ENCODE data around the gene ZNF433. TPM values are rescaled to one million over a fixed set of nuclear protein-coding genes. Genes with fewer than 3 reads are reported as not detected.

ZNF433 gene
- total and polyA plus RNA-seq, 10 of the 15 experiments (the other 5 are each of a cell fraction or from before 2014, with no cell fraction given): 0.79 to 2.9 (median 1.7) TPM

GRCh38 chr19:11964858-11965645 lies 70.4 kb downstream of the ZNF433 start, which contains the start of gene ZNF763 (continued):
- TF ChIP-seq BCL3 (IDR thresholded peaks at IDR 0.05; ENCODE audit: borderline replicate concordance, insufficient read depth, low read depth, low read length, poor library complexity, severe bottlenecking): no peak
- no peak for TF ChIP-seq BMI1 (IDR thresholded peaks at IDR 0.05; ENCODE audit: borderline replicate concordance)
- peak; percentile 90 to 92 for TF ChIP-seq BHLHE40 (IDR thresholded peaks at IDR 0.05; ENCODE audit: borderline replicate concordance in 1 of 2, low read depth in 2 of 2, low read length in 1 of 2)
- no peak for TF ChIP-seq SMAD1 (IDR thresholded peaks at IDR 0.05; ENCODE audit: low read depth, partially characterized antibody)
- TF ChIP-seq, protein P1, sequence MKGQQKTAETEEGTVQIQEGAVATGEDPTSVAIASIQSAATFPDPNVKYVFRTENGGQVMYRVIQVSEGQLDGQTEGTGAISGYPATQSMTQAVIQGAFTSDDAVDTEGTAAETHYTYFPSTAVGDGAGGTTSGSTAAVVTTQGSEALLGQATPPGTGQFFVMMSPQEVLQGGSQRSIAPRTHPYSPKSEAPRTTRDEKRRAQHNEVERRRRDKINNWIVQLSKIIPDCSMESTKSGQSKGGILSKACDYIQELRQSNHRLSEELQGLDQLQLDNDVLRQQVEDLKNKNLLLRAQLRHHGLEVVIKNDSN (IDR thresholded peaks at IDR 0.05; ENCODE audit: borderline replicate concordance, extremely low read length, insufficient read depth, low read depth, low read length): no peak
- no peak for TF ChIP-seq FOXK2 (IDR thresholded peaks at IDR 0.05)
- TF ChIP-seq SUZ12 (IDR thresholded peaks at IDR 0.05; ENCODE audit: unreplicated experiment): no peak
- TF ChIP-seq ZNF24 (IDR thresholded peaks at IDR 0.05): no peak
- TF ChIP-seq NFYB (IDR thresholded peaks at IDR 0.05; ENCODE audit: insufficient read depth, low read depth, low read length): peak; percentile 95
- peak; percentile 87 for TF ChIP-seq NR2F1 (conservative IDR thresholded peaks at IDR 0.05)
- TF ChIP-seq RFX5 (IDR thresholded peaks at IDR 0.05; ENCODE audit: low read depth, low read length): no peak
- TF ChIP-seq, protein P2, sequence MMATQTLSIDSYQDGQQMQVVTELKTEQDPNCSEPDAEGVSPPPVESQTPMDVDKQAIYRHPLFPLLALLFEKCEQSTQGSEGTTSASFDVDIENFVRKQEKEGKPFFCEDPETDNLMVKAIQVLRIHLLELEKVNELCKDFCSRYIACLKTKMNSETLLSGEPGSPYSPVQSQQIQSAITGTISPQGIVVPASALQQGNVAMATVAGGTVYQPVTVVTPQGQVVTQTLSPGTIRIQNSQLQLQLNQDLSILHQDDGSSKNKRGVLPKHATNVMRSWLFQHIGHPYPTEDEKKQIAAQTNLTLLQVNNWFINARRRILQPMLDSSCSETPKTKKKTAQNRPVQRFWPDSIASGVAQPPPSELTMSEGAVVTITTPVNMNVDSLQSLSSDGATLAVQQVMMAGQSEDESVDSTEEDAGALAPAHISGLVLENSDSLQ (IDR thresholded peaks at IDR 0.05): peak; percentile 99
- TF ChIP-seq NRF1 (conservative IDR thresholded peaks at IDR 0.05; ENCODE audit: low read depth, low read length): 0 out of 2 replicates have a peak, but pooled peaks have one; percentile 15
- TF ChIP-seq IRF3 (IDR thresholded peaks at IDR 0.05): 0 out of 2 replicates have a peak, but pooled peaks have one; percentile 5
- peak; percentile 66 for TF ChIP-seq SMARCA5 (IDR thresholded peaks at IDR 0.05)
- TF ChIP-seq WRNIP1 (IDR thresholded peaks at IDR 0.05; ENCODE audit: borderline replicate concordance, low read depth, low read length): no peak
- no peak for TF ChIP-seq HCFC1 (IDR thresholded peaks at IDR 0.05; ENCODE audit: low read length)
- peak; percentile 47 for TF ChIP-seq SPI1 (IDR thresholded peaks at IDR 0.05; ENCODE audit: borderline replicate concordance, insufficient read depth, low read depth, low read length)
- no peak for TF ChIP-seq MYC (IDR thresholded peaks at IDR 0.05; ENCODE audit: insufficient read depth, insufficient read length, insufficient replicate concordance, low read length, severe bottlenecking)
- peak; percentile 40 to 71 for TF ChIP-seq IKZF2 (IDR thresholded peaks at IDR 0.05)
- no peak for TF ChIP-seq EZH2 (IDR thresholded peaks at IDR 0.05; ENCODE audit: borderline replicate concordance, control insufficient read depth, low read depth, low read length)
- TF ChIP-seq KLF5 (IDR thresholded peaks at IDR 0.05; ENCODE audit: partially characterized antibody): no peak
- no peak for TF ChIP-seq JUNB (IDR thresholded peaks at IDR 0.05)

All from GM12878 (cell line).